Gastroesophageal sphincter (tissue), 4 donors: Measurements from ENCODE around the gene CD86. TPM values are rescaled to one million over a fixed set of nuclear protein-coding genes. Genes with fewer than 3 reads are reported as not detected.

Experiments
- ATAC-seq: fragments of 150-250 bp; one replicate; pipeline ENCODE4 v1.9.1; 2016; ENCODE audit warnings: mild to moderate bottlenecking, moderate library complexity
- H3K27ac ChIP-seq, 4 donors: fragments of 200-600 bp; sonication (generic) in 3 of 4; 1 replicate in 3 of 4; 2 replicates in 1 of 4; pipeline ENCODE4 v1.5.1; 2016 to 2019
- H3K27me3 ChIP-seq: fragments of 200-600 bp; sonication (generic); one replicate; pipeline ENCODE4 v1.5.1; 2019
- H3K36me3 ChIP-seq, 2 donors: fragments of 200-600 bp; sonication (generic); one replicate each; pipeline ENCODE4 v1.5.1; 2019; ENCODE audit warnings: control low read depth in 1 of 2
- H3K4me1 ChIP-seq, 3 donors: fragments of 200-600 bp; sonication (generic); 1 replicate in 2 of 3; 2 replicates in 1 of 3; pipeline ENCODE4 v1.5.1; 2016 to 2019; ENCODE audit warnings: control low read depth in 2 of 3
- H3K4me3 ChIP-seq, 2 donors: fragments of 200-600 bp; sonication (generic); one replicate each; pipeline ENCODE4 v1.5.1; 2019; ENCODE audit warnings: mild to moderate bottlenecking in 1 of 2, moderate library complexity in 1 of 2
- H3K9me3 ChIP-seq, 3 donors: fragments of 200-600 bp; sonication (generic); one replicate each; pipeline ENCODE4 v1.5.1; 2017 to 2019; ENCODE audit warnings: control low read depth in 2 of 3
- EP300 ChIP-seq: sonication (generic); formaldehyde crosslinking; IDR thresholded peaks from one replicate; pipeline ENCODE4 v1.6.1; 2017; ENCODE audit warnings: antibody characterized with exemption, mild to moderate bottlenecking
- POLR2A ChIP-seq, 2 donors: fragments of 450-650 bp; IDR thresholded peaks; one replicate each; pipeline ENCODE4 v1.6.1; 2017; ENCODE audit warnings: antibody characterized with exemption in 2 of 2, mild to moderate bottlenecking in 2 of 2, moderate library complexity in 1 of 2
- POLR2AphosphoS5 ChIP-seq: sonication (generic); formaldehyde crosslinking; IDR thresholded peaks from one replicate; pipeline ENCODE4 v1.6.1; 2017; ENCODE audit warnings: antibody characterized with exemption
- WGBS, 2 donors: methylation state at CpG; one replicate each; pipeline ENCODE4 v1.1.5; 2018; ENCODE audit warnings: low coverage in 1 of 2; 5-methylcytosine and 5-hydroxymethylcytosine counted together
- total RNA-seq, 4 donors: library from RNA; depleted of rRNA; stranded (reverse); fragments of >200 nt; gene quantifications; one replicate each; pipeline ENCODE4 v1.1.0, GENCODE V29; 2016
- TF ChIP-seq, protein P1 (sequence below), 4 experiments: fragments of 200-600 bp in 2 of 4; fragments of 450-650 bp in 2 of 4; sonication (generic) in 1 of 4; IDR thresholded peaks; one replicate each; pipeline ENCODE4 v1.5.1; 2017 to 2019; ENCODE audit warnings: antibody characterized with exemption in 4 of 4, mild to moderate bottlenecking in 2 of 4, moderate library complexity in 2 of 4

Gene CD86
- total RNA-seq, 4 donors from 2014 or later: 1.4 to 6.6 (median 3.2) TPM

DNA sequence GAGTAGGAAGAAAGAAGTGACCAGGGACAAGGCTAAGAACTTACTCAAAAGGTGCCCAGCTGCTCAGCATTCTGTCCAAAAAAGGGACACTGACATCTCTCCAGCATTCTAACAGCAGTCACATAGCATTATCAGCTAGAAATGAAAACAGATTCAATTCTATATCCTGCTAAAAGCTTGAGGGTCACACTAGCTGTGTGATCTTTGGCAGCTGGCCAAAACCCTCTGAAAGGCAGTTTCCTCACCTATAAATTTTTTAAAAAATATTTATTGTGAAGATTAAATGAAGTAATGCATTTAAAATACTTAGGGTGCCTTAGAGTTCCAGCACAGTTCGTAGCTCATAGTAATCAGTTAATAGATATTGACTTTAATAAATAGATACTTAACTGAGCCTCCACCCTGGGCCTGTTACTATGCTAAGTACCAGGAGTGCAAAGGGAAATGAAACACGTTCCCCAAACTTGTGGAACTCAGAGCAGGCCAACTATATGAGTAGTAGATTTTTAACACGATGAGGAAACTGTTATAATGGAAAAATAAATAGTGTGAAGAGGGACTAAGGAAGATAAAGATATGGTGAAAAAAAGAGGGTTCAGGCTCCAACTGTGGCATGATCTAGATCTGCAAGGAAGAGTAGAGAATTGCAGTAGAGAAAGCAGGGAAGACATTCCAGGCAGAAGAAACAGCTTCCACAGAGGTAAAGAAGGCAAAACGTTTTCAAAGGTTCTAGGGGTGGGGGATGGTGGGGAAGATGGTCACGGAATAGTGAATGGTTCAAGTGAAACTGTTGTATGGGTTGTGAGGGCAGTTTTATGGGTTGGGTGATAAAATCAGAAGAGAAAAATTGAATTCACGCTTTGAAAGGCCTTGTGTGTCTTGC, 11.4 kb downstream of the CD86 start:
- 34 to 48% methylated on average over 5 to 6 of the region's 6 CpGs for WGBS, 2 donors
- ATAC-seq: no peak
- Histone ChIP-seq H3K4me3 (no peak overlapping the region), H3K27ac (no peak overlapping the region), H3K9me3 (no peaks in the 10 kb centered on the region), H3K27me3 (no peaks in the 10 kb centered on the region), H3K4me1 (no peaks in the 10 kb centered on the region), H3K36me3 (no peaks in the 10 kb centered on the region)
- no peak for TF ChIP-seq EP300
- TF ChIP-seq POLR2A (IDR thresholded peaks at IDR 0.05): no peak
- no peak for TF ChIP-seq POLR2AphosphoS5
- TF ChIP-seq, protein P1, sequence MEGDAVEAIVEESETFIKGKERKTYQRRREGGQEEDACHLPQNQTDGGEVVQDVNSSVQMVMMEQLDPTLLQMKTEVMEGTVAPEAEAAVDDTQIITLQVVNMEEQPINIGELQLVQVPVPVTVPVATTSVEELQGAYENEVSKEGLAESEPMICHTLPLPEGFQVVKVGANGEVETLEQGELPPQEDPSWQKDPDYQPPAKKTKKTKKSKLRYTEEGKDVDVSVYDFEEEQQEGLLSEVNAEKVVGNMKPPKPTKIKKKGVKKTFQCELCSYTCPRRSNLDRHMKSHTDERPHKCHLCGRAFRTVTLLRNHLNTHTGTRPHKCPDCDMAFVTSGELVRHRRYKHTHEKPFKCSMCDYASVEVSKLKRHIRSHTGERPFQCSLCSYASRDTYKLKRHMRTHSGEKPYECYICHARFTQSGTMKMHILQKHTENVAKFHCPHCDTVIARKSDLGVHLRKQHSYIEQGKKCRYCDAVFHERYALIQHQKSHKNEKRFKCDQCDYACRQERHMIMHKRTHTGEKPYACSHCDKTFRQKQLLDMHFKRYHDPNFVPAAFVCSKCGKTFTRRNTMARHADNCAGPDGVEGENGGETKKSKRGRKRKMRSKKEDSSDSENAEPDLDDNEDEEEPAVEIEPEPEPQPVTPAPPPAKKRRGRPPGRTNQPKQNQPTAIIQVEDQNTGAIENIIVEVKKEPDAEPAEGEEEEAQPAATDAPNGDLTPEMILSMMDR (IDR thresholded peaks at IDR 0.05): no peak

DNA sequence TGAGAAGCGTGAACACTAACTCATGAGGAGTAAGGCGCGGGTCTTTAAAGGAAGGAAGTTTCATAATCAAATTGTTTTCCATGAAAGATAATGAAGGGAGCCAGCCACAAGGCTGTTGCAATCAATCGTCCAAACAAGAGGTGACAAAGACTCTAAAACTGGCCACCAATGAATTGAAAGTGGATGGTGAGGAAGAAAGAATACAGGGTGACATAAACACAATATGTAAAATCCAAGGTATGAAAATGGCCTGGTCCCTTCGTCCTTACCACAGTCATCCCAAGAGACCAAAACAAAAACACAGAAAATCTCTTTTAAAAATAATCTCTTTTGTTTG, 12.0 kb downstream of the CD86 start:
- no peak for ATAC-seq
- H3K27me3 ChIP-seq: no peaks in the 10 kb centered on the region
- H3K4me3 ChIP-seq: no peak overlapping the region
- H3K4me1 ChIP-seq: no peaks in the 10 kb centered on the region
- WGBS, 2 donors: 43 to 65% methylated on average over 3 to 5 of the region's 5 CpGs
- H3K36me3 ChIP-seq: no peaks in the 10 kb centered on the region
- H3K27ac ChIP-seq: no peak overlapping the region
- H3K9me3 ChIP-seq: no peaks in the 10 kb centered on the region
- no peak for TF ChIP-seq POLR2A (IDR thresholded peaks at IDR 0.05)
- TF ChIP-seq POLR2AphosphoS5: no peak
- TF ChIP-seq EP300: no peak
- TF ChIP-seq, protein P1 (IDR thresholded peaks at IDR 0.05): no peak

DNA sequence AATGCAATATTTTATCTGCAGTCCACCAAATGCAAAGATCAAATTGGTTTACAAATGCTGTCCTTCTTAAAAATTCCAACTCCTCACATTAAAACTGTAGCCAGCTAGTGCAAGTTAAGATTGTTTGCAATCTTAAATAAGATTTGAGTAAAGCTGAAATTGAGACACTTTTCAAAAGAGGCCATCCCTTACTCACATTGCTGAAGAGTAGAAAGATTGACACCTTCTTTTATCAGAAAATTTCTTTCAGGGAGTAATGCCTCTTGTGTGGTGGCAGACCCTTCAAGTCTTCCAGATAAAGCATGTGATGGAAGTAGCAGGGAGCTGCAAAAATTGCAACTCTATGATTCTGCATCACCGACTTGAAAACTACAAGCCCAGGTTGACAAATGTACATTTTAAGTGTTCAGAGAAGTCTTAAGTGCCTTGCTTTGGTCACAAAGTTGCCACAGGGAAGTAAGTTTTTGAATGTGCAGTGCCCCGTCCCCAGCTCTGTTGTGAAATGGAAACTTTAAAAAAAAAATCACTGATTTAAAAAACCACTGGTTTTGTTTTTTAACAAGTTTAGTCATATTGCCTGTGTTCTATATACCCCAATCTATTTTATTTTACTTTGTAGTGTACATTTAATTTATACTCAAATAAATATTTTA, 12.6 kb downstream of the CD86 start:
- H3K4me1 ChIP-seq: no peaks in the 10 kb centered on the region
- no peak overlapping the region for H3K27ac ChIP-seq
- H3K27me3 ChIP-seq: no peaks in the 10 kb centered on the region
- TF ChIP-seq EP300 (no peak), POLR2A (IDR thresholded peaks at IDR 0.05) (no peak), POLR2AphosphoS5 (no peak)
- TF ChIP-seq, protein P1 (IDR thresholded peaks at IDR 0.05): no peak
- ATAC-seq: no peak
- no peaks in the 10 kb centered on the region for H3K9me3 ChIP-seq
- whole genome bisulfite sequencing, 2 donors: 45 to 54% methylated on average over 2 of the region's 2 CpGs
- H3K4me3 ChIP-seq: no peak overlapping the region
- H3K36me3 ChIP-seq: no peaks in the 10 kb centered on the region

DNA sequence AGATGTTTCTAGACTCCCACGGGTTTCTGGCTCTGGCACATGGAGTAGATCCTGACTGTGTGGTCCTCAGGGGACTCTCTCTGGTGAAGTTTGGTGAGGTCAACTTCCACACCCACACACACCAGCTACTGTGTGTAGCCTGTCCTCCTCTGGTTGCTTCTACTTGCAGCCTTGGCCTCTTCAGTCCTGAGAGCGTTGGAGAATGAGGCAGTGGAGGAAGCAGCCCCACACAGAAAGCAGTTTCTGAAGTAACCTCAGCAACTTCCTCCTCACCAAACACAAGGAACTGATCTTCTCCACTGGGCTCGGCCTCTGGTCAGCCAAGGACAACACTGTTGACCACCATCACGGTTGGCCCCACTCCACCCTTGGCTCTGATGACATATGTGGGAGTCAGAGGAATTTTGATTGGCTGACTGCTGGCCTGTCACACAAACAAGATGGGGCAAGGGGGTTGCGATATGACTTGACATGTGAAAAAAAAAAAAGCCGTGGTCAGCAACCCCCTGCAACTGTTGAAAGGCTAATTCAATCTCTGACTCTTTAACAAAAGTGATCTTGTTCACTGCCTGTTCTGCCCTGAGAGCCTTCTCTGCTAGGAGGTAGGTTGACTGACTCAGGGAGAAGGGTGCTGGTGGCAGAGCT, 19.6 kb downstream of the CD86 start:
- Histone ChIP-seq H3K27me3 (no peaks in the 10 kb centered on the region), H3K27ac (no peak overlapping the region), H3K9me3 (no peaks in the 10 kb centered on the region), H3K4me1 (no peaks in the 10 kb centered on the region), H3K36me3 (no peaks in the 10 kb centered on the region), H3K4me3 (no peak overlapping the region)
- 40 to 72% methylated on average over 1 to 2 of the region's 6 CpGs for WGBS, 2 donors
- ATAC-seq: peak; percentile 43
- TF ChIP-seq EP300 (no peak), POLR2AphosphoS5 (no peak), POLR2A (IDR thresholded peaks at IDR 0.05) (no peak)
- TF ChIP-seq, protein P1 (IDR thresholded peaks at IDR 0.05): no peak
